Inflammatory macrophage treated with lipopolysaccharide for 4 hours (primary cell): Measurements from ENCODE around the gene RFC2.

ENCODE experiments used
- DNase-seq: peaks from one replicate; pipeline ENCODE4 v3.0.0-alpha.2; 2020

Gene RFC2

GRCh38 chr7:74254129-74254857 is at the start of gene RFC2:
RFC2 (minus strand) TSS chr7:74254399; CDS start chr7:74254383, 16 bp downstream.
- peak; percentile 96 for DNase-seq

- DNase-seq: no peak
Measured at GRCh38 chr7:74302745-74303221, 48.6 kb upstream of the RFC2 start.

- no peak for DNase-seq
Measured at GRCh38 chr7:74300926-74301325, 46.7 kb upstream of the RFC2 start.

- DNase-seq: peak; percentile 40
Measured at GRCh38 chr7:74299401-74299800, 45.2 kb upstream of the RFC2 start.

GRCh38 chr7:74297516-74298233 is 43.5 kb upstream of the RFC2 start:
- DNase-seq: no peak

GRCh38 chr7:74294191-74294998 is 40.2 kb upstream of the RFC2 start:
- no peak for DNase-seq

- DNase-seq: no peak
Measured at GRCh38 chr7:74293577-74293908, 39.3 kb upstream of the RFC2 start.

GRCh38 chr7:74292757-74293576 is 38.8 kb upstream of the RFC2 start:
- DNase-seq: no peak

GRCh38 chr7:74291535-74291934 is 37.3 kb upstream of the RFC2 start:
- no peak for DNase-seq

GRCh38 chr7:74290981-74291441 is 36.8 kb upstream of the RFC2 start:
- no peak for DNase-seq

GRCh38 chr7:74290553-74290950 is 36.4 kb upstream of the RFC2 start:
- DNase-seq: no peak

- no peak for DNase-seq
Measured at GRCh38 chr7:74289659-74290552, 35.7 kb upstream of the RFC2 start.

- DNase-seq: peak; percentile 83
Measured at GRCh38 chr7:74289018-74289658, 34.9 kb upstream of the RFC2 start, which contains the start of gene CLIP2. CLIP2 (plus strand) TSS chr7:74289407; CDS start chr7:74317547, 28,140 bp downstream.

- DNase-seq: no peak
Measured at GRCh38 chr7:74288034-74288881, 34.1 kb upstream of the RFC2 start.

GRCh38 chr7:74287303-74288033 is 33.3 kb upstream of the RFC2 start:
- no peak for DNase-seq

GRCh38 chr7:74286131-74286530 is 31.9 kb upstream of the RFC2 start:
- DNase-seq: no peak

- peak; percentile 15 for DNase-seq
Measured at GRCh38 chr7:74284781-74285259, 30.6 kb upstream of the RFC2 start.

- DNase-seq: peak; percentile 57
Measured at GRCh38 chr7:74283858-74284447, 29.8 kb upstream of the RFC2 start.
